Right lobe of liver (tissue), 4 donors: ENCODE measurements around the gene OSBPL9.

Source experiments
- CTCF ChIP-seq, 4 donors: fragments of 200-600 bp in 3 of 4; fragments of 450-650 bp in 1 of 4; IDR thresholded peaks; one replicate each; pipeline versions ENCODE4 v1.5.1 to v1.8.0; 2016 to 2022; ENCODE audit warnings: antibody characterized with exemption in 4 of 4, mild to moderate bottlenecking in 2 of 4
- POLR2A ChIP-seq: fragments of 450-650 bp; IDR thresholded peaks from one replicate; pipeline ENCODE4 v1.6.1; 2017; ENCODE audit warnings: antibody characterized with exemption, mild to moderate bottlenecking
- donor health status: DM: no; HTN: no; CAD: no.
- donor health status: DM: no; HTN: no; CAD: no.
- donor health status: DM: no; HTN: yes; CAD: no.

GRCh38 chr1:51663721-51664120 is 46.8 kb downstream of the OSBPL9 start:
- no peak for TF ChIP-seq CTCF (IDR thresholded peaks at IDR 0.05)
- TF ChIP-seq POLR2A = no peak
